T1000 (cell line): ENCODE results near the gene SEMA5A.
A peak's percentile ranks its signal among the peaks of the same experiment; 100 is the strongest.

Experiments
- DNase-seq: peaks from one replicate; lab custom pipeline; 2025; ENCODE audit warnings: mixed read lengths; lab: John Stamatoyannopoulos, UW

The SEMA5A gene

DNA sequence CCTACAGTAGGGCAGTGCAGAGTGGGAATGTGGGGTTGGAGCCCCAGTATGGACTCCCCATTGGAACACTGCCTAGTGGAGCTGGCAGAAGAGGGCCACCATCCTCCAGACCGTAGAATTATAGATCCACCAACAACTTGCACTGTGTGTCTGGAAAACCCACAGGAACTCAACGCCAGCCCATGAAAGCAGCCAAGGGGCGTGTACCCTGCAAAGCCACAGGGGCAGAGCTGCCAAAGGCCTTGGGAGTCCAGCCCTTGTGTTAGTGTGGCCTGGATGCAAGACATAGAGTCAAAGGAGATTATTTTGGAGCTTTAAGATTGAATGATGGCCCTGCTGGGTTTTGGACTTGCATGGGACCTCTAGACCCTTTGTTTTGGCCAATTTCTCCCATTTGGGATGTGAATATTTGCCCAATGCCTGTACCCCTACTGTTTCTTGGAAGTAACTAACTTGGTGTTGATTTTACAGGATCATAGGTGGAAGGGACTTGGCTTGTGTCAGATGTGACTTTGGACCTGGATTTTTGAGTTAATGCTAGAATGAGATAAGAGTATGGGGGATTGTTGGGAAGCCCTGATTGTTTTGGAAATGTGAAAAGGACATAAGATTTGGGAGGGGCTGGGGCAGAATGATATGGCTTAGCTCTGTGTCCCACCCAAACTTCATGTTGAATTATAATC is 266.8 kb downstream of the SEMA5A start:
- no peak for DNase-seq

DNA sequence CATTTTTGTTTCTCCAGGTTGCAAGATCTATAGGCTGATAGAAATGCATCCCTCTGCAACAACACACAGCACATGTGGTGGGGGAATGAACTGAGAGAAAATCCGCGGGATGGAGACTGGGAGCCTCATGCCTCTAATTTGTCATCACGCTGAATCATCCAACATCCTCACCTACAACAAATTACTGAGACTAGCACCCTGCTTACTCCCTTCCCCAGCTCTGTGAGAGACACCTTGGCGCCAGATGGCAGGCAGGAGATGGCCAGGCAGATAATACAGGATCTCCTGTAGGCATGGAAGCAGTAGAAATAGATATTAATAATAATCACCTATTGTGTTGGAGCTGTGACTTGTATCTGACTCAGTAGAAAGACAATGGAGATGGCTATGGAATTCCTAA is 276.9 kb downstream of the SEMA5A start:
- no peak for DNase-seq

DNA sequence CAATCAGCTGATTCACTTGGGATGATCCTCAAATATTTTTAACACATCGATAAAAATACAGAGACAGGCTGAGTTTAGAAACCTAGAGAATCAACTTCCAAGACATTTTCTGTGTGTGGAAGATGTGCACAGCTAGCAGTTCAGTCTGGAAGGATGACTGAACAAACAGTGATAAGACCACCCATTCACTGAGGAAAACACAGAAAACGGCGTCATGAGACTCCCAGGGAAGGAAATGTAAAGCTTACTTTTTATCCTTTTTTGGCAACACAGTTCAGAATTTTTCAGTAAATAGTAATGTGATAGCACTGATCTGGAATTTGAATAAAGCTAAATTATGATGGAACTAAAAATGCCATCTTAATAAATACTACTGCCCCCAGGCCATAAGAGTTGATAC is 277.6 kb downstream of the SEMA5A start:
- no peak for DNase-seq

DNA sequence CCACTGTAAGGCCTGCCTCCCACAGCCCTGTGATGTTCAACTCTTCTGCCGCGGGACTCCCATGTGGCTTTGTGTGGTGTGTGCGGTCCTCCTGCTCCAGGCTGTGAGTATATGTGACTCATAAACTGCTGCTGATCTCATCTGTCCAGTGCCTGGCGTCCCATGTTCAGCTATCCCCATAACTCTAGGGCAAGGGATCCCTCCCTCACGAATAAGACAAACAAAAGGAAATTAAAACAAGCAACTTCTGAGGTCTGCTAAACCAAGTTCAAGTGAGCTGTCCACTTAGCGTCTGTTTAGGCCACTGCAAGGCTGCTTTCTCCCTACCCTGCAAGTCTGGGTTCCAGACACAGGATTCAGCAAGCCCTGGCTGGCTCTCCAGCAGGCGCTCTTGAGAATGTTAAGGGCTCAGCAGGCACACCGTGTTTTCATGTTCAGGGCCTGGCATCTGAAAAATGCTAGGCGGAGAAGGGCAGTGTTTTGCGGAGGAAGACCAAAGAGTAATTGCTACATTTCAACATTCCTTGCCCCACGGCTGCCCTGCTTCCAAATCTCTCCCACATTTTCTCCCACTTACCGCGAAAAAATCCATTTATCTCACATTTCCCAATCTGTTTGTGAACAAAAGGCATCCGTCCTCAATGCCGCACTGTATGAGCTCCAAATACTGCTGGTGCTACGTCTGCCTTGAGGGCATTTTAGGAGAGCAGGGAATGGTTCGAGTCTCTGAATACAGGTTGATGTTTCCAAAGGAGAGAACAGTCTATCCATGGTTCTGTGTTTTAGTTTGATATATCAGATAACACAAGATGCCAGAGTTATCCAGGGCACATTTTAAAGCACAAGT is 280.2 kb downstream of the SEMA5A start:
- peak; percentile 66 for DNase-seq

DNA sequence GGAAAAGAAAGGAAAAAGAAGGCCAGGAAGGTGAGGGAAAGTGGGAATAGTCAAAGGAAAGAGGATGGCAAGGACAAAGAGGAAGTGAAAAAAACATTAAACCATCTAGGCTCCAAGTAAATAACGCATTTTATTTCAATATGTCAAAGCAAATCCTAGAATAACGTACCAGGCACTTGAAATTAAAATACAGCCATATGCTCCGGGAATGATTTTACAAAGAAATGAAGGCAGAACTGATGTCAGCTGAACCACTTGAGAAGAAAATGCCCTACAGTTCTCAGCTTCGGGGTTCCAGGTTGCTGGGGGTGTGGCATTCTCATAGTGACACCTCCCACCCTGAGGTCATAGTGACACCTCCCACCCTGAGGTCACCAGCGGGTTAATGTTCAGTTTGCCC is 281.6 kb downstream of the SEMA5A start:
- no peak for DNase-seq

DNA sequence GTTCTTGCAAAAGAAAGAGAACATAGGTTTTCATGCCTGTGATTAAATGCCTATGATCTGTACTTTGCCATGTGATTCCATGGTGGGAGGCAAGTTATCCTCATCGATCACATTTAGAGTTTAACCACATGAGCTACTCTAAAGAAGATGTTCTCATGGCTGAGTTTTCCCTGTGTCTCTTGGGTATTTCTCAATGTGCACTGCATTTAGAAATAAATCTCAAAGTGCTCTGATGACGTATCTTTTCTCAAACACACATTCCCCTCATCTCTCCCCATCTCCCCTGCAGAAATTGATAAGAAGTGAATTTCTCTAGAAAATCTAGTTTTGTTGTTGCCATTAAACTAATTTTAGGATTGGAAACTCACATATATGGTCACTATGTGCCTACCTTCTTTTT is 282.2 kb downstream of the SEMA5A start:
- no peak for DNase-seq

DNA sequence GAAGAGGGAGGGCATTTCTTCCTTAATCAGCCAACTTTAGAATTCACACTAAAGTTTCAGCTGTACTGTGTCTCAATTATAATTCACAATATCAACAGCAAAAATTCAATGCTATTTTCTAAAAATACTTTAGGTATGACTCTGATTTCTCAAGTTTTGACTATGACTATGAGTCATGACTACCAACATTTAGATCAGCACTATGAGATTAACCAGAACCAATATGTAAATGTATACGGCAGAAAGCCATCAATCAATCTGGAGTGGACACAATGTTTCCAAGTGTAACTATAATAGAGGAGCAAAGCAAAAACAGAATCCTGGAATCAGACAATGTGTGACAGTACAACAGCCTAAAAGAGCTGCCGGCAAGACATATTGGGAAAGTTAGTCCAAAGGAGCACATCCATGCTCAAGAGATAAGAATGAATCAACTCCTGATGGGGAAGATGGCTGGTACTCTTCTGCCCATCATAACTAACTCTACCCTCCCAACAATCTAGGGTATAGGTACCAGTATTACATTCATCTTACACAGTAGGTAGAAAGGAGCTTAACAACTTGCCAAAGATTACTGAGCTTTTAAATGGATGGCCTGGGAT is 294.4 kb downstream of the SEMA5A start:
- no peak for DNase-seq

DNA sequence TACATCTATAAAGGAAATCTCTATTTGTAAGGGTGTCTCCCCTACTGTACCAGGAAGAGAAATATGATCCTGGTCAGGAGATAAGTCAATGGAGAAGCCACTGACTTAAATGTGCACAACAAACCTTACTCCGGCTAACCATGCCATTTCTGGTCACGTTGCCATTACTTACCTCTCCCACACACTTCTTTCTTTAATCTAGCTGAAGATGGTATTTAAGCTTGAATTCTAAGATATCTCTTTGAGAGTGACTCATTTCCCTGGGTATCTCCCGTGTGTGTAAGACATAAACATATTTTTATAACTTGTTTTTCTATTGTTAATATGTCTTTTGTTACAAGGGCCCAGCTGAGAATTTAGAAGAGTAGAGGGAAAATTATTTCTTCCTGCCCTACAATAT is 296.6 kb downstream of the SEMA5A start:
- DNase-seq: no peak

DNA sequence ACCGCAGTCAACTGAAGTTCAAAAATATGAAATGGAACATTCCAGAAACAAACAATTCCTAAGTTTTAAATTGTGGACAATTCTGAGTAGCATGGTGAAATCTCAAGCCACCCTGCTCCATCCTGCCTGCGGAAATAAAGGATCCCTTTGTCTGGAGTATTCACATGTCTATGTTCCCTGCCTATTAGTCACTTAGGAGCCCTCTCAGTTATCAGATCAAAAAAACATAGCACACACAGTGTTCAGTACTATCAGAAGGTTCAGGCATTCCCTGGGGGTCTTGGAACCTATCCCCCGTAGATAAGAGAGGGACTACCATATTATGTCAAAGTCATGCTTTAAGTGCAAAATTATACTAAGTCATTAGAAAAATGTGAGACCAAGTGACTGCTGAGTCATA is 300.8 kb downstream of the SEMA5A start:
- DNase-seq: no peak

DNA sequence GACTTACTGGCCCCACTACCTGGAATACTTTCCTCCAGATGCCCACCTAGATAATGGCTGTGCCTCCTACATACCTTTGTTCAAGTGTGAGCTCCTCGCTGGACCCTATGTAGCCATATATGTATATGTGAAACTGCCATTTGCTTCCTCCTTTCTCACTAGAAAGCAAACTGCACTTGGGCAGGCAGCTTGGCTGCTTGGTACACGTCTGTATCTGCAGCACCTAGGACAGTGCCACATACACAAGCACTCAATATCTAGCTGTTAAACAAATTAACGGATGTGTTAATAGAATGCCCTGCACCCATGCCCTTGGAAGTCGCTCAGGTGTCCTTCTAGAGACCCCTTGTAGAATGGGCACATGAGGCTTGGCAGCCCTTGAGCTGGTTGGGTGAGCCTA is 301.5 kb downstream of the SEMA5A start:
- DNase-seq: no peak

DNA sequence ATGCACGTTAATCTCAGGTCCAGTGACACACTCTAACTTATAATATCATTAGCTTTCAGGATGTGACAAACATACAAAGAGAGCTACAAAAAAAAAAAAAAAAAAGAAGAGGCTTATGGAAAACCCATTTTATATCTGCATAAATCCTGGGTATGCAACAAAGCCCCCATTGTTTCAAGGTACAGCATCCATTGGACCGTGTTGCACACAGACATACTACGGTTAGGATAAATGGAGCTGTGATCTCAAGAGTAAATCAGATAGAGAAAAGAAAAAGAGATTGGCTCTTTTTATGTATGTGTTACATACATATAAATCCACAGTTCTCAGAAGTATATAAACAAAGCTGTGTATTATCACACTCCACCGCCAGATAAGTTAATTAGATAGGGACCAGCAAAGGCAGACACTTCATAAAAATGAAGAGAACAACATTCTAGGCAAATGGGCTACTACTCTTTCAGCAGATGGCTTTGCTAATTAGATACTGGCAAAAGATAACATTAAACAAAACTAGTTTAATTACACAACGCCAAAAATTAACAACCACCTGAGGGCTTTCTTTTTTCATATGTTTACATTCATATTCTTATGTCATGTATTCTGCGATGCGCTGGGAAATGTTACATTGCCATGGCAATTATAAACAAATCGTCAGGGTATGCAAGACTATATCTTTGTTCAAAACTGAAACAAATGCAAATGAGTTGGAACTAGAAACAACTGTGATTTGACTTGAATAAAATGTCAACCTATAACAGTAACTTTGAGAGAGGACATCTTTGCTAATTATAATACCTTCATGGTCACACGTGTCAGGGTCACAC is 304.2 kb downstream of the SEMA5A start:
- no peak for DNase-seq

DNA sequence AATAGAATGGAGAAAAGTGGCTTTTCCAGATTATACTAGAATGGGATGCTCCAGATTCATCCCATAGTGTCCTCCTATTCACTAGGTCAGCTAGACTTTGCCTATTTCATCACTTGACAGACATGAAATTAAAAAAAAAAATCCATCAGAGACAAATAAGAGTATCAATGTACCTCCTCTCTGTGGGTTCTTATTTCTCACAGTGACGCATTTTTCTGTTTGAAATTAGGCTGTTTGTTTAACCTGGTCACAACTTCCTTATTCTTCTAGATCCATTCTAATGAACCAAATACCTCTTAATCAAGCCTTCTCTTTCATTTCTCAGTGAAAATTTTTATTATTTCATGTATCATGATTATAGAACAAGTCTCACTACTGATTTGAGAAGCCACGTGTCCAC is 305.4 kb downstream of the SEMA5A start:
- no peak for DNase-seq

DNA sequence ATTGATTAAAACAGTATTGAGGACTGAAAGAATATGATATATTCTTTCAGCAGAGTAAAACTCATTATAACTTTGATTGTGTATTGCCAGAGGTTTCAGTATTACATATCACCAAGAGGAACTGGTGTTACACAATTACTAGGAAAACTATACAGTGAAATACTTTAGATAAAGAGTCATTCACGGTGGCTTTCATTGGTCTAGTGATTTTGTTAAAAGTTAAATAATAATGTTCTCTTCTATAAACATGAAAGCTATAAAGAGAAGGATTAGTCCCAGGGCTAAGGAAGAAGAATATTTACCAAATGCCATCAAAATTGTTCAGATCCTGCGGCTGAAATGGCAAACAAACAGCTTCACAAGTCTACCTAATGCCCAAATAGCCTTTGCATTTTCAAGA is 306.2 kb downstream of the SEMA5A start:
- DNase-seq: no peak

DNA sequence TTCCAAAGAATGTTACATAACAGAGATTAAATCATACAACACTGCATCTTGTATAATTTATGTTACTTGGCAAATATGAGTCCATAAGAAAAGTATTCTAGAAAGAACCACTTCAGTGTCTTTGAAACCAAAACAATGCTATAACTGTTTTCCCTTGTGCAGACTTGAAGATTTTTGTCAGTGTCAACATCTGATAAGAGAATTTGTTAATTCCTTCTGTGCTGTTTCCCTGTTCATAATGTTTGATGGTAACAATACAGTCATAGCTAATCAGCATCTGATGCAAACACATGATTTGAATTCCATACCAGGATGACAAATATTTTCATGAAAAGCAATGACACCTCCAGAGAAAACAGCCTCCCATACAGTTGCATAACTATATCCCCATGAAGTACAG is 306.8 kb downstream of the SEMA5A start:
- no peak for DNase-seq

DNA sequence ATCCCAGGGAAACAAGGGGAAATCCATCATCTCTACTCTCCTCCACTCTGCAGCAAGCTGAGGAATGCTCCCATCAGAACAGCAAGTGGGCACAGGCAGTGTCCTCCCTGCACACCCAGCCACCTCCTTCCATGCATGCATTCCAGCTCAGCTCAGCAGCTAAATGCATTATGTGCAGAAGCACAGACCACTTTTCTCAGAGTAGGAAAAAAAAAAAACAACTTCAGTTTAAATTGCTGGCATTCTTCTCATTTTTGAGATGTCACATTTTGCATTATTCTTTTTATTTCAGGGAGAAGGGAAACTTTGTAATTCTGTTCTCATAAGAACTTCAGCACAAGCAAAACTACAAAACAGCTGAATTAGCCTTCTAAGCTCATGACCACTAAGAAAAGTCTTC is 312.2 kb downstream of the SEMA5A start:
- no peak for DNase-seq

DNA sequence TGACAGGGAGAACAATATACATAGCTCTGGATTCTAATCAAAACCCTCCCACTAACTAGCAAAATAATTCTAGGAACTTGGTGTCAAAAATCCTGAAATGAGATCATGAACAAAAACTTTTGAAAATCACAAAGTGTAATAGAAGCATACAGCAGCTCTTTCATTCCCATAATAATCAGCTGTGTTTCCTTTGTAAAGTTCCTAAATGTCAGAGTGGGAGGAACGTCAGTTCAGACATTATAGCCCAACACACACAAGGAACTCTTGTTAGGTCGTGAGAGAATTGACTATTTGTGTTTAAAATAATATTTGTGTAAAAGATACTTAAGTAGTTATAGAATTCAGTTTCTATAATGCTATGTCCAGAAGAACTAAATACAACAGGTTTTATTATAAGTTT is 312.8 kb downstream of the SEMA5A start:
- DNase-seq: no peak

DNA sequence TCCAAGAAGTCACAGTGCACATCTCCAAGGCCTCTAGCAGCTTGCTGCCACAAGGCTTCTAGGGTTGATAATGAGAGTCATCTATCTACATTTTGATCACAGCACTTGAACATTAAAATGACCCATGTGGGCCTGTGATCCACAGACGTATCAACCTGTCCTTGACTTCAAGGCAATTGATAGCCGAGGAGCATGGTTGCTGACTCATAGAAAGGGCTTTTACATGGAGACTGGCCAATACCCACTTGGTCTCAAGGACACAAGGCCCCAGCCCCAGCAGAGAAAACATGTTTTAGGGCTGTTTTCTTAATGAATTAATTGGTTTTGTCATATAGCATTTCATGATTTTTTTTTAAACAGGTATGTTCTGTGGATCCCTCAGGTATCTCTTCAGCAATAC is 314.0 kb downstream of the SEMA5A start:
- no peak for DNase-seq

DNA sequence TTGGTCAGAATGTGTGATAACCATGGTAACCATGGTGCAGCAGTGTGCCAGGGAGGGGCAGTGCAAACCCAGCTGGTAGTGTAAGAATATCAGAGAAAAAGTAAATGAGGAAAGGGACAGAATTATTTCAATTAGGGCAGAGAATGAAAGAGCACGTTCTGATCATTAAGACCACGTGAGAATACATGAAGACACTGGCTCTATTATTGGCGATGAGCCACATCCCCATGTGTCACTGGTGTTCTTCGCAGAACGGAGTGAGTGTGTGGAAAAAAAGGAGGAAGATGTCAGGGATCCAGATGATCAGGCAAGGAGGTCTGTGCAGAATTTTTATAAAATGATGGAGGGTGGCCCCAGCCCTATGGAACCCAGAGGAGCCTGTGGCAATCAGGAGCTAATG is 315.5 kb downstream of the SEMA5A start:
- DNase-seq: no peak

DNA sequence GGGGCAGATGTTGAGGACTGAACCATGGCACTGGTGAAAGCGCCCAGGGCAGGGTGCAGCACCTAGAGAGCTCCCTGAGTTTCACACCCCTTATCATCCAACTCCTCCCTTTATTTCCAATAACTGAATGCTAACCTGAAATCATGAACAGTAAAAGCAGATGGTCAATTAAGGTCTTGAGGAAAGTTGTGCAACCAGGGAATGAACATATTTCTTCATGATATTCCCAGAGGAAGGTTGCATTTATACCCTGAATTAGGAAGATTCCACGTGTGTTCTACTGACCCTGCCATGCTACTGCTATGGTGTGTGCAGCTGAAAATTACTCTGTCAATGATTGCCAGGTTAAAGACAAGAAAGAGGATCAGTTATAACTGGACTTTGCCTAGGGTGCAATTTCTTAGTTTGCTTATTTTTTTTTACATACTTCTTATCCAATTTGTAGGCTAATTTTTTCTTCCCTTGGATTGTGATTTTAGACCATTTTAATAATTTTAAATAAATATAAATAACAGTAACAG is 319.8 kb downstream of the SEMA5A start:
- no peak for DNase-seq

DNA sequence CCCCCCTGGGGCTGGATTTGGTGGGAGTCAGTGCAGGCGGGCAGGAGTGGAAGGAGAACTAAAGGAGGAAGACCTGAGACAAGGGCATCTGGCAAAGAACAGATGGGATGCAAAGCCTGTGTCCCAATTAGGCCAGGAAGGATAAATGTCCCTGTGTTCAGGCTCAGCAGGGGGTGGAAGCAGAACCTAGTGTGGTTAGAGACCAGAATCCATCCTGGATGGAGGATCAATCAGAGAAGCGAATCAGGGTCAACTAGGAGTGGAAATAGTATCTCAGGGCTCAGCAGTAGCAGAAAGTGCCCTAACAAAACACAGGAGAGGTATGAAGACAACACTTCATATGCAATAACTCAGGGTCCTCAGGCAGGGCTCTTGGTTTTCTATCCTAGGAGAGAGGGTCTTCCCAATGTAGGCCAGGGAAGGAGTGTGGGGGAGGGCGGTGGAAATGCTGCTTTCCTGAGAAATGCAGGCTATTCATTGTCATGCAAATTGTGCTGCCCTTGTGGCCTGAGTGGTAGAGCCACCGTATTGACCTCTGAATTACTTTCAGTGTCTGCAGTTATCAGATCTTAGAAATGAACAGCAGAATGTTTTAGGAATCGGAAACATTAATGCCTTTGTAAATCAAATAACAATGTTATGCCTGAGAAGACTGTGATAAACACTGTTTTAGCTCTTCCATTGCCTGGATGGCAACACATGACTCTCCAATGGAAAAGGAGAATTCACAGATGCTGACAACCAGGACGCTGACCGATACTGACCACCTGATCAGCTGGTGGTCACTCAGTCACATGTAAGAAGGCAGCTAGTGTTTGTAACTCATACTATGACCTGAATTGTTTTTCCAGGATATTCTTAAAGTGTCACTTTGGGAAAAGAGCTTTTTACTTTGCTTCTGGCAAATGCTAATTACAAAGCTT is 323.6 kb downstream of the SEMA5A start:
- DNase-seq: no peak

DNA sequence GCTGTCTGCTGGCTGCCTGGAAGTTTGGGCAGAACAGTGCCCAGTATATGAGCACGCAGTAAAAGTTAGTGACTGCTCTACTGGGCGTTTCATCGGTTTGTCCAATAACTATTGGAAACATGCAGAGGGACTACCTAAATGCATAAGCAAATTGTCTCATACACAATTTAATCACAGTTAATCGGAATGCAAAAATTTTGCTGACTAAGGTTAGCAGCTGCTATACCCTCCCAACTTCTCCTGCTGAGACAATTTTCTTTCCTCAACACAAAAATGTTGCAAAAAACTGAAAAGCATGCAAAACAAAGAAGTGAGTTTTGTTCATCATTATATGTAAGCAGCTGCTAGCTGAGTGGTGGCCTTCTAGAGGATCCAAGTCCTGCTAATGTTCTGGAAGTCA is 327.5 kb downstream of the SEMA5A start:
- no peak for DNase-seq
